Upper lobe of right lung (tissue), 1 donor: Measurements from ENCODE around the gene DDX39B. TPM values are rescaled to one million over a fixed set of nuclear protein-coding genes. Genes with fewer than 3 reads are reported as not detected.
A peak's percentile ranks its signal among the peaks of the same experiment; 100 is the strongest.

ENCODE experiments used
- ATAC-seq: fragments of 200-7000 bp; cut with Tn5 transposase; one replicate; pipeline ENCODE4 v1.9.1; 2020; ENCODE audit warnings: mild to moderate bottlenecking, moderate library complexity
- DNase-seq: peaks from one replicate; pipeline ENCODE4 v3.0.0-alpha.2; 2020
- H3K27ac ChIP-seq: fragments of 200-600 bp; one replicate; pipeline ENCODE4 v1.8.0; 2022
- H3K27me3 ChIP-seq: fragments of 200-600 bp; one replicate; pipeline ENCODE4 v1.8.0; 2022; ENCODE audit warnings: mild to moderate bottlenecking
- H3K36me3 ChIP-seq: fragments of 200-600 bp; one replicate; pipeline ENCODE4 v1.8.0; 2022
- H3K4me1 ChIP-seq: fragments of 200-600 bp; one replicate; pipeline ENCODE4 v1.8.0; 2022
- H3K4me3 ChIP-seq: fragments of 200-600 bp; one replicate; pipeline ENCODE4 v1.8.0; 2022; ENCODE audit warnings: mild to moderate bottlenecking
- H3K9me3 ChIP-seq: fragments of 200-600 bp; one replicate; pipeline ENCODE4 v1.8.0; 2022
- intact Hi-C: fragments of 100-400 bp; cut with DNase I; formaldehyde crosslinking; loops from one replicate; pipeline ENCODE4 v1.11.0; 2022
- total RNA-seq: library from RNA; stranded (reverse); fragmentation: NEBNext Ultra II Directional; extraction: Animal tissue kit (Norgen Biotek cat#: 25700); gene quantifications from one replicate; pipeline ENCODE4 v1.2.1, GENCODE V29; 2021
- TF ChIP-seq, protein P1 (sequence below): fragments of 200-600 bp; IDR thresholded peaks from one replicate; pipeline ENCODE4 v1.8.0; 2022; ENCODE audit warnings: antibody characterized with exemption
- donor health status: DM: no; HTN: yes; CAD: no; lungs with severe emphysema.

The DDX39B gene
- total RNA-seq, 1 donor from 2014 or later = 241 TPM

DNA sequence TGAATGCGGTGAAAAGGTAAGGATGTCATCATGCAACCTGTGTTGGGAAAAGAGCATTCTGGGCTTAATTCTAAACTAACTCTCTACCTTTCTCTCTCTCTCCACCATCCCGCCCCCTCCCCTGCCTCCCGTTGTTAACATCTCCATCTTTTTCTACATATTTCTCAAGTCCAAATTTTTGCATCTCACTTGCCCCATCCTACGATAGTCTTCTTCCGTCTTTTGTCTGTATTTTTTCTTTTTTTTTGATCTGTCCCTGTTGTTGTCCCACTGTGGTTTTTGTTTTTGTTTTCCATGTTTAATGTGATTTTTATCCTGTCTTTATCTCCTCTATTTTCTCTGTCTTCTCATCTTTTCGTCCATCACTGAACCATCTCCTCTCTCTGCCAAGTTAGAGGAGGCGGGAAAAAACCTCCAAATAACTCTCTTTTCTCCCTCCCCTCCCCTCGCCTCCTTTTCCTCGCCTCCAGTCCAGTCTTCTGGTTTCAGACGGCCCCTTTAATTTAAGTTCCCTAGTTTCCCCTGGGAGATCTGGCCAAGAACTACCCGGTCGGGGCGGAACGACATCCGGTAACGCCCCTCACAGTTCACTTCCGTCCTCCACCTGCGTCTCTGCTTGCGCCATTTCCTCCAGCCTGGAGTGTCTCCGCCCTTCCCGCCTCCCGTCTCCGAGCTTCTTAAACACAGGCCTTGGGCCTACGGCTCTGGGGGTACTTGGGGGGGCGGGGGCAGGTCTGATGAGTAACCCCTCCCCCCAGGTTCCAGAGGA lies 5.3 kb upstream of the DDX39B start, which contains the start of gene NFKBIL1:
TSS of gene NFKBIL1 (plus strand) at position 651 of the 769 bp plus-strand sequence. CDS start at position 738, 87 bp downstream.
- Histone ChIP-seq H3K27me3 (no peaks in the 10 kb centered on the region), H3K4me1 (peaks cover 18% of the 10 kb centered on the region), H3K9me3 (no peaks in the 10 kb centered on the region), H3K36me3 (peaks cover 25% of the 10 kb centered on the region), H3K27ac (peak within 1 kb of the TSS; percentile 89), H3K4me3 (peak within 1 kb of the TSS; percentile 60)
- ATAC-seq (peak; percentile 96), DNase-seq (peak; percentile 95)
- TF ChIP-seq, protein P1, sequence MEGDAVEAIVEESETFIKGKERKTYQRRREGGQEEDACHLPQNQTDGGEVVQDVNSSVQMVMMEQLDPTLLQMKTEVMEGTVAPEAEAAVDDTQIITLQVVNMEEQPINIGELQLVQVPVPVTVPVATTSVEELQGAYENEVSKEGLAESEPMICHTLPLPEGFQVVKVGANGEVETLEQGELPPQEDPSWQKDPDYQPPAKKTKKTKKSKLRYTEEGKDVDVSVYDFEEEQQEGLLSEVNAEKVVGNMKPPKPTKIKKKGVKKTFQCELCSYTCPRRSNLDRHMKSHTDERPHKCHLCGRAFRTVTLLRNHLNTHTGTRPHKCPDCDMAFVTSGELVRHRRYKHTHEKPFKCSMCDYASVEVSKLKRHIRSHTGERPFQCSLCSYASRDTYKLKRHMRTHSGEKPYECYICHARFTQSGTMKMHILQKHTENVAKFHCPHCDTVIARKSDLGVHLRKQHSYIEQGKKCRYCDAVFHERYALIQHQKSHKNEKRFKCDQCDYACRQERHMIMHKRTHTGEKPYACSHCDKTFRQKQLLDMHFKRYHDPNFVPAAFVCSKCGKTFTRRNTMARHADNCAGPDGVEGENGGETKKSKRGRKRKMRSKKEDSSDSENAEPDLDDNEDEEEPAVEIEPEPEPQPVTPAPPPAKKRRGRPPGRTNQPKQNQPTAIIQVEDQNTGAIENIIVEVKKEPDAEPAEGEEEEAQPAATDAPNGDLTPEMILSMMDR = no peak
- intact Hi-C loops = loop anchor here (5.0 kb wide), 1 partner anchor 50 kb away; no protein-coding TSS in a partner anchor

DNA sequence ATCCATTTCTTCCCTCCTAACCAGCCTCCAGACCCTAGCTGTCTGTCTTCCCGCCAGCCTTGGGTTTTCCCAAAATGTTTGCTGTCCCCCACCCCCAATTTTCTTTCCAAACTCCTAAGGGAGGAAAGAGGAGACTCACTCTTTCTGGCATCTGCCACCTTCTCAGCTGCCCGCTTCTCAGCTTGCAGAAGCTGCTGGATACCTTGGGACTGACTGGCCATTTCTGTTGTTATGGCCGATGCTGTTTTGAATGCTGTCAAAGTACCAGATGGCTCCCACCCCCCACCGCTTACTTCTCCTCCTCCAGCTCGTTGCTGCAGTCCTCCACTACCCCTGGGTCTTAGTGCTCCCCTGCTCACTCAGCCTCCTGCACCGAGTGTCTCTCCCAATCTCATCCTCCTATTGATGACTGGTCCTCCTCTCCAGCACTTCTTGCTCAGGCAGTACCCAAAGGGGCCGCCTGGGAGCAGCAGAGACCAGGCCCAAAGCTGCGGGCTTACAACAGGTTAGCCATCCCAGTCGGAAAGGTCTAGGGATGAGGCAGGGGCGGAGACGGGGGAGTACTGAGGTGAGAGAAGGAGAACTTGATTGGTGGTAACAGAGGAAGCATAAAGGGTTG lies 4.6 kb upstream of the DDX39B start, which contains the start of gene ATP6V1G2:
TSS of gene ATP6V1G2 (minus strand) at position 270 of the 619 bp plus-strand sequence. CDS start at position 221, 49 bp downstream.
- peaks cover 25% of the 10 kb centered on the region for H3K36me3 ChIP-seq
- ATAC-seq = peak; percentile 83
- intact Hi-C loops = loop anchor here (5.0 kb wide), 1 partner anchor 51 kb away; no protein-coding TSS in a partner anchor
- H3K27me3 ChIP-seq = no peaks in the 10 kb centered on the region
- peak within 1 kb of the TSS; percentile 89 for H3K27ac ChIP-seq
- H3K9me3 ChIP-seq = no peaks in the 10 kb centered on the region
- TF ChIP-seq, protein P1 = peak; percentile 91
- H3K4me3 ChIP-seq = peak within 1 kb of the TSS; percentile 60
- H3K4me1 ChIP-seq = peaks cover 18% of the 10 kb centered on the region
- DNase-seq = peak; percentile 92

DNA sequence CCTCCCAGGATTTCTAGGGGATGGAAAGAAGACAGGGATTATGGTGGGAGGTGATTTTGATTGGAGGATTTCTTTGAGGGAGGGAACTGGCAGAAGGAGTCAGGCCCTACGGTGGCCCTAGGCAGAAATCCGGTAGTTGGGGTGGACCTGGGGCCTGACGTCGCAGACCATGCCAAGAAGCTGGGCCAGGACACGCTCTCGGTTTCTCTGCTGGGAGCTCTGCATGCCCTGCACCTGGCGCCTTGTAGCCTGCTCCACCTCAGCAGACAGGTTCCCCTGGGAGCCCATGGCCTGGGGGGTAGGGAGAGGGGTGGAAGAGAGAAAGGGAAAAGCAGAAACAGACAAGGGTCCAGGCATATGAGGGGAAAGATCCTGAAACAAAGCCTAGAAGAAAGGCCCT lies 3.5 kb upstream of the DDX39B start:
- Histone ChIP-seq H3K36me3 (peaks cover 19% of the 10 kb centered on the region), H3K4me3 (no peak overlapping the region), H3K27me3 (no peaks in the 10 kb centered on the region), H3K4me1 (peaks cover 22% of the 10 kb centered on the region), H3K9me3 (no peaks in the 10 kb centered on the region), H3K27ac (no peak overlapping the region)
- DNase-seq (no peak), ATAC-seq (no peak)
- TF ChIP-seq, protein P1 = no peak
- intact Hi-C loops = loop anchor here (5.0 kb wide), 1 partner anchor 52 kb away; no protein-coding TSS in a partner anchor

DNA sequence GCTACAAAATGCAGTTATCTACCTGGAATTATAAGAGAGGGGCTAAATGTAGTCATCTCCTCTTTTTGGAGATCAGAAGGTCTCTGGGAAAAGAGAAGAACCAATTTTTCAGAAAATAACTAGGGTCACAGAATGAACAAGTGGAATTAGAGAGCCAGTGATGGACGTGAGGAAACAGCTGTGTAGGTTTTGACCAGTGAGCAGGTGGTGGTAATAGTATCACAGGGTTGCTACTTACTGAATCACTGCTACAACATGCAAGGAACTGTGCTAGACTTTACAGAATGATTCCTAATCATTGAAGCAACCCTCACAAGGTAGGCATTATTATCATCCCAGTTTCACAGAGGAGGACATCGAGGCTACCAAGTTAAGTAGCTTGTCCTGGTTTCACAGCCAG lies 2.9 kb upstream of the DDX39B start:
- ATAC-seq (no peak), DNase-seq (no peak)
- no peaks in the 10 kb centered on the region for H3K27me3 ChIP-seq
- peaks cover 20% of the 10 kb centered on the region for H3K36me3 ChIP-seq
- intact Hi-C loops = loop anchor here (5.0 kb wide), 1 partner anchor 53 kb away; no protein-coding TSS in a partner anchor
- TF ChIP-seq, protein P1 = no peak
- H3K9me3 ChIP-seq = no peaks in the 10 kb centered on the region
- H3K4me3 ChIP-seq = no peak overlapping the region
- H3K27ac ChIP-seq = no peak overlapping the region
- peaks cover 28% of the 10 kb centered on the region for H3K4me1 ChIP-seq

DNA sequence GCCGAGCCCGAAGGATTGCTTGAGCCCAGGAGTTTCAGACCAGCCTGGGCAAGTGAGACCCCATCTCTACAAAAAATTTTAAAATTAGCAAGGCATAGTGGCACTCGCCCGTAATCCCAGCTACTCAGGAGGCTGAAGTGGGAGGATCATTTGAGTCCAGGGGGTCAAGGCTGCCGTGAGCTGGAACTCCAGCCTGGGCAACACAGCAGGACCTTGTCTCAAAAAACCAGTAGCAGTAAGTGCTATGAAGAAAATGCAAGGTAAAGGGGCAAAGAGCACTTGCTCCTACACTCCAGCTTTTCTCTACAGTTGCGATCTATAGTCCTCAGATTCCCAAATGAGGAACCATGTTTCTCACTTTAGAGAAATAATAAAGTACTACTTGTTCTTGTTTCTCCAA lies 1.8 kb upstream of the DDX39B start:
- Histone ChIP-seq H3K27ac (no peak overlapping the region), H3K4me3 (no peak overlapping the region), H3K9me3 (no peaks in the 10 kb centered on the region), H3K4me1 (peaks cover 38% of the 10 kb centered on the region), H3K36me3 (peaks cover 21% of the 10 kb centered on the region), H3K27me3 (no peaks in the 10 kb centered on the region)
- ATAC-seq (no peak), DNase-seq (no peak)
- intact Hi-C loops = no loop called here
- TF ChIP-seq, protein P1 = no peak
